A549 (cell line): ENCODE results near the gene ZNF692. TPM values are rescaled to one million over a fixed set of nuclear protein-coding genes. Genes with fewer than 3 reads are reported as not detected.
"Not testable (repeated sequence)": the region's sequence is repeated elsewhere in the genome, so short reads cannot be mapped to it uniquely, and the experiment has no call there.

ENCODE experiments used
- ATAC-seq, 2 experiments: fragments of 200-7000 bp in 1 of 2; fragments of >200 bp in 1 of 2; cut with Nextera tagmentation in 1 of 2; cut with Tn5 transposase in 1 of 2; 3 replicates each; pipeline versions ENCODE4 v1.8.0 to v1.9.1; 2018 to 2020; ENCODE audit warnings: mild to moderate bottlenecking in 1 of 2, moderate library complexity in 1 of 2
- CTCF ChIA-PET: fragments of 300-600 bp; sonication (Branson Sonifier 250); formaldehyde crosslinking; extraction: SDS; loops from one replicate; lab custom pipeline; 2021; ENCODE audit warnings: antibody characterized with exemption, inconsistent platforms; lab: Yijun Ruan, JAX
- POLR2A ChIA-PET: fragments of 350-600 bp; formaldehyde crosslinking; extraction: SDS; loops from one replicate; lab custom pipeline; 2021; ENCODE audit warnings: antibody characterized with exemption, inconsistent platforms; lab: Yijun Ruan, JAX
- DNase-seq, 2 experiments: peaks; one replicate each; pipeline versions ENCODE4 v3.0.0 to v3.0.0-alpha.2; 2011 to 2016; ENCODE audit warnings: low read depth in 1 of 2, low spot score in 1 of 2
- FAIRE-seq: peaks from 2 replicates; lab custom pipeline; 2011; peaks lifted over from hg19 to GRCh38; lab: Jason Lieb, UNC
- H3K27ac ChIP-seq, 2 experiments: fragments of >200 bp; sonication (Bioruptor Twin); formaldehyde crosslinking; 3 replicates each; pipeline ENCODE4 v1.5.1; 2016 to 2017
- H3K4me1 ChIP-seq: fragments of >200 bp; sonication (Bioruptor Twin); formaldehyde crosslinking; 3 replicates; pipeline ENCODE4 v1.6.1; 2016
- H3K4me2 ChIP-seq: fragments of >200 bp; sonication (Bioruptor Twin); formaldehyde crosslinking; 3 replicates; pipeline ENCODE4 v1.6.1; 2016
- H3K4me3 ChIP-seq: fragments of >200 bp; sonication (Bioruptor Twin); formaldehyde crosslinking; 3 replicates; pipeline ENCODE4 v1.5.1; 2016
- H3K9me3 ChIP-seq: fragments of >200 bp; sonication (Bioruptor Twin); formaldehyde crosslinking; 3 replicates; pipeline ENCODE4 v1.6.1; 2016
- CEBPB ChIP-seq, 2 experiments: fragments of >200 bp in 1 of 2; sonication (Bioruptor Twin) in 1 of 2; formaldehyde crosslinking in 1 of 2; IDR thresholded peaks; 2 replicates each; pipeline ENCODE4 v1.6.1; 2012 to 2016
- ESRRA ChIP-seq: fragments of 150-350 bp; IDR thresholded peaks from 2 replicates; pipeline ENCODE4 v1.6.1; 2014; ENCODE audit warnings: mild to moderate bottlenecking, low read length, borderline replicate concordance
- FOSB ChIP-seq: fragments of 250-450 bp; sonication (Bioruptor Pico); IDR thresholded peaks from 2 replicates; pipeline ENCODE4 v1.5.0; 2020; ENCODE audit warnings: mild to moderate bottlenecking, moderate library complexity
- GATA3 ChIP-seq: IDR thresholded peaks from 2 replicates; pipeline ENCODE4 v1.6.1; 2012; ENCODE audit warnings: borderline replicate concordance
- HDAC2 ChIP-seq: fragments of 200-600 bp; sonication (generic); IDR thresholded peaks from 2 replicates; pipeline ENCODE4 v1.6.1; 2016
- HOXA7 ChIP-seq: fragments of 250-450 bp; sonication (Bioruptor Pico); IDR thresholded peaks from 2 replicates; pipeline ENCODE4 v1.5.0; 2020; ENCODE audit warnings: mild to moderate bottlenecking, moderate library complexity
- HOXB13 ChIP-seq: fragments of 250-450 bp; sonication (Bioruptor Pico); IDR thresholded peaks from 2 replicates; pipeline ENCODE4 v1.5.0; 2020; ENCODE audit warnings: low read depth, mild to moderate bottlenecking, moderate library complexity
- HOXB5 ChIP-seq: fragments of 250-450 bp; sonication (Bioruptor Pico); IDR thresholded peaks from 2 replicates; pipeline ENCODE4 v1.5.0; 2020; ENCODE audit warnings: mild to moderate bottlenecking, moderate library complexity
- JUN ChIP-seq, 2 experiments: fragments of >200 bp; sonication (Bioruptor Twin); formaldehyde crosslinking; IDR thresholded peaks; 2 replicates in 1 of 2; 3 replicates in 1 of 2; pipeline ENCODE4 v1.6.1; 2016 to 2017
- JUNB ChIP-seq: fragments of >200 bp; sonication (Bioruptor Twin); formaldehyde crosslinking; IDR thresholded peaks from 2 replicates; pipeline ENCODE4 v1.6.1; 2016
- KDM1A ChIP-seq: fragments of 200-600 bp; sonication (generic); IDR thresholded peaks from 2 replicates; pipeline ENCODE4 v1.6.1; 2016; ENCODE audit warnings: low read depth, mild to moderate bottlenecking
- KDM5A ChIP-seq: fragments of 200-600 bp; sonication (generic); IDR thresholded peaks from 2 replicates; pipeline ENCODE4 v1.6.1; 2016; ENCODE audit warnings: antibody characterized with exemption, mild to moderate bottlenecking
- MAFK ChIP-seq: fragments of 450-650 bp; IDR thresholded peaks from 2 replicates; pipeline ENCODE4 v1.6.1; 2014; ENCODE audit not compliant: partially characterized antibody
- MAZ ChIP-seq: fragments of 150-350 bp; IDR thresholded peaks from 2 replicates; pipeline ENCODE4 v1.6.1; 2014; ENCODE audit warnings: antibody characterized with exemption, low read depth, low read length, borderline replicate concordance
- MYC ChIP-seq: IDR thresholded peaks from 2 replicates; pipeline ENCODE4 v1.6.1; 2012; ENCODE audit warnings: mild to moderate bottlenecking, inconsistent platforms, low read length, improper control_type of control experiment, borderline replicate concordance
- NPAS2 ChIP-seq: fragments of 250-450 bp; sonication (Bioruptor Pico); IDR thresholded peaks from 2 replicates; pipeline ENCODE4 v1.8.0; 2022; ENCODE audit warnings: mild to moderate bottlenecking, moderate library complexity, borderline replicate concordance
- NR3C1 ChIP-seq: fragments of >200 bp; sonication (Bioruptor Twin); formaldehyde crosslinking; IDR thresholded peaks from 3 replicates; pipeline ENCODE4 v1.6.1; 2017
- RFX5 ChIP-seq: fragments of 450-650 bp; IDR thresholded peaks from 2 replicates; pipeline ENCODE4 v1.7.1; 2014; ENCODE audit warnings: antibody characterized with exemption, mild to moderate bottlenecking, moderate library complexity
- SMC3 ChIP-seq: fragments of >200 bp; sonication (Bioruptor Twin); formaldehyde crosslinking; IDR thresholded peaks from 3 replicates; pipeline ENCODE4 v1.6.1; 2018; ENCODE audit warnings: inconsistent platforms
- TFCP2L1 ChIP-seq: fragments of 250-450 bp; sonication (Bioruptor Pico); IDR thresholded peaks from 2 replicates; pipeline ENCODE4 v1.5.0; 2021; ENCODE audit warnings: mild to moderate bottlenecking
- ZNF302 ChIP-seq: fragments of 250-450 bp; sonication (Bioruptor Pico); IDR thresholded peaks from 2 replicates; pipeline ENCODE4 v1.9.0; 2021; ENCODE audit warnings: inconsistent platforms, mild to moderate bottlenecking, moderate library complexity
- ZSCAN20 ChIP-seq: fragments of 250-450 bp; sonication (Bioruptor Pico); IDR thresholded peaks from 2 replicates; pipeline ENCODE4 v1.8.0; 2022; ENCODE audit warnings: mild to moderate bottlenecking, moderate library complexity
- WGBS: methylation state at CpG from one replicate; pipeline ENCODE4 v1.1.6; 2017; ENCODE audit errors: missing lambda C conversion rate; 5-methylcytosine and 5-hydroxymethylcytosine counted together
- polyA plus RNA-seq, 4 experiments: library from polyadenylated mRNA; depleted of rRNA in 3 of 4; stranded (reverse); fragments of >200 nt; fragmentation: RNase III in 1 of 4; extraction: RNeasy Plus Mini Kit Qiagen cat#74134 plus additional on column Dnase treatment in 1 of 4; gene quantifications; 2 replicates in 3 of 4; 3 replicates in 1 of 4; pipeline ENCODE4 v1.2.3, GENCODE V29; 2011 to 2017
- TF ChIP-seq, protein P1 (sequence below): fragments of 150-350 bp; IDR thresholded peaks from 2 replicates; pipeline ENCODE4 v1.6.1; 2014; ENCODE audit warnings: low read depth, mild to moderate bottlenecking, low read length
- TF ChIP-seq, protein P2 (sequence below): fragments of >200 bp; sonication (Bioruptor Twin); formaldehyde crosslinking; IDR thresholded peaks from 2 replicates; pipeline ENCODE4 v1.6.1; 2016
- TF ChIP-seq, protein P3 (sequence below): fragments of 250-450 bp; sonication (Bioruptor Pico); IDR thresholded peaks from 2 replicates; pipeline ENCODE4 v1.5.0; 2021; ENCODE audit warnings: mild to moderate bottlenecking, moderate library complexity, borderline replicate concordance
- TF ChIP-seq, protein P4 (sequence below): IDR thresholded peaks from 2 replicates; pipeline ENCODE4 v1.6.1; 2012
- TF ChIP-seq, protein P5 (sequence below): fragments of 450-650 bp; IDR thresholded peaks from 2 replicates; pipeline ENCODE4 v1.6.1; 2014; ENCODE audit warnings: antibody characterized with exemption

ZNF692 gene
- polyA plus RNA-seq, 2 of the 4 experiments (the other 2 are of a cell fraction) = 19.8 to 46.8 TPM

DNA sequence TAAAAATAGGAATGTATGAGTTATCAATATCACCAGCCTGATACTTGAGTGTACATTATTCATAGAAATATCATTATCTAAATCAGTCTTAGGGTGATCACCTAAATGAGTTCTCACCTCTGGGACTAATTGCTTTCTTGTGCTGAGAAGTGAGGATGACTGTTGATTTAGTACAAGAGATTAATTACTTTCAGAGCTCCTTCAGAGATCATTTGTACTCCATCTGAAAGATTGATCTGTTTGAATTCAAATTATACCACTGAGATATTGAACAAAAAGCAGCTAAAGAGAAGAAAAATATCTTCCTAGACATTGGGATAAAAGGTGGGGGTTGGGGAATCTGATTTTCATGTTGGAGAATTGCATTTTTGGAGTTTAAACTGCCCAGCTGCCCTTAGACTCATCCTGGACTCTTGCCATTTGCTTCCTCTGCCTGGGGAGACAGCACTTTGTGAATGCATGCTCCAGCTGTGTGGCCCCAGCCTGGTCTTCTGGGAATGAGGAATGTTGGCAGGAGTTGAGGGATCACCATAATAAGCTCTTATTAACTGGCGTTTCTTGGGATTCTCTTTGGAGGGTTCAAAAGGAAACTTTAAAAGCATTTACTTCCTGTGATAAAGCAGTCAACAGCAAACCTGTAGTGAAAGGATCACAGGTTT lies 27.5 kb upstream of the ZNF692 start (continued):
- TF ChIP-seq TFCP2L1 (CRISPR knock-in tag) = no peak
- TF ChIP-seq KDM1A = no peak
- TF ChIP-seq, all 56 proteins: peak for 0

DNA sequence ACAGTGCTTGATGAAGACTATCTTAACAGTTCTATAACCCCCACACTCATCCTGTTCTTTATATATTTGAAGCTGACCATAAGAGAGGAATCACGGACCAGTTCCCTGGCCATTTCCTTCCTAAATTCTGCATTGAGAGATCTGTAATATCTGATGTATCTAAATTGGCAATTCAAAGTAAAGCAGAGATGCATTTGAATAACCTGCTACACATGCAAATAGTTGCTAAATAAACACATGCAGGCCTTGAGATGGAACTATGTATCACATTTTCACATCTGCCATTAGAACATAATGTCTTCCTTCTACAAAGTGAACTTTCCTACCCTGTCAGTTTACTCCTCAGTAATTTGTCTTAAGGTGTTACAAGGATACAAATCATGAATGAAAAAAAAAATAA lies 26.8 kb upstream of the ZNF692 start:
- POLR2A ChIA-PET = no interaction called here
- CTCF ChIA-PET = interaction anchor here (0.8 to 2.6 kb wide), 5 partner anchors 12 to 59 kb away, joined by 3 to 11 read pairs (median 4); partner anchors contain the start of genes PGBD2 and SH3BP5L
- no peak overlapping the region for H3K27ac ChIP-seq
- DNase-seq = no peak
- H3K4me3 ChIP-seq = no peak overlapping the region
- 66% methylated on average over 1 of the region's 1 CpG for WGBS
- no peak overlapping the region for H3K4me2 ChIP-seq
- ATAC-seq = no peak
- TF ChIP-seq RFX5 = no peak
- no peak for TF ChIP-seq KDM1A
- no peak for TF ChIP-seq HOXB13
- no peak for TF ChIP-seq NPAS2 (CRISPR knock-in tag)
- TF ChIP-seq, protein P1, sequence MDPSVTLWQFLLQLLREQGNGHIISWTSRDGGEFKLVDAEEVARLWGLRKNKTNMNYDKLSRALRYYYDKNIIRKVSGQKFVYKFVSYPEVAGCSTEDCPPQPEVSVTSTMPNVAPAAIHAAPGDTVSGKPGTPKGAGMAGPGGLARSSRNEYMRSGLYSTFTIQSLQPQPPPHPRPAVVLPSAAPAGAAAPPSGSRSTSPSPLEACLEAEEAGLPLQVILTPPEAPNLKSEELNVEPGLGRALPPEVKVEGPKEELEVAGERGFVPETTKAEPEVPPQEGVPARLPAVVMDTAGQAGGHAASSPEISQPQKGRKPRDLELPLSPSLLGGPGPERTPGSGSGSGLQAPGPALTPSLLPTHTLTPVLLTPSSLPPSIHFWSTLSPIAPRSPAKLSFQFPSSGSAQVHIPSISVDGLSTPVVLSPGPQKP = no peak
- TF ChIP-seq, protein P2, sequence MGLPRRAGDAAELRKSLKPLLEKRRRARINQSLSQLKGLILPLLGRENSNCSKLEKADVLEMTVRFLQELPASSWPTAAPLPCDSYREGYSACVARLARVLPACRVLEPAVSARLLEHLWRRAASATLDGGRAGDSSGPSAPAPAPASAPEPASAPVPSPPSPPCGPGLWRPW = no peak
- no peak for TF ChIP-seq HOXB5 (CRISPR knock-in tag)
- no peak for TF ChIP-seq KDM5A
- no peak for TF ChIP-seq FOSB (CRISPR knock-in tag)
- TF ChIP-seq HOXA7 (CRISPR knock-in tag) = no peak
- no peak for TF ChIP-seq HDAC2
- TF ChIP-seq, protein P3, sequence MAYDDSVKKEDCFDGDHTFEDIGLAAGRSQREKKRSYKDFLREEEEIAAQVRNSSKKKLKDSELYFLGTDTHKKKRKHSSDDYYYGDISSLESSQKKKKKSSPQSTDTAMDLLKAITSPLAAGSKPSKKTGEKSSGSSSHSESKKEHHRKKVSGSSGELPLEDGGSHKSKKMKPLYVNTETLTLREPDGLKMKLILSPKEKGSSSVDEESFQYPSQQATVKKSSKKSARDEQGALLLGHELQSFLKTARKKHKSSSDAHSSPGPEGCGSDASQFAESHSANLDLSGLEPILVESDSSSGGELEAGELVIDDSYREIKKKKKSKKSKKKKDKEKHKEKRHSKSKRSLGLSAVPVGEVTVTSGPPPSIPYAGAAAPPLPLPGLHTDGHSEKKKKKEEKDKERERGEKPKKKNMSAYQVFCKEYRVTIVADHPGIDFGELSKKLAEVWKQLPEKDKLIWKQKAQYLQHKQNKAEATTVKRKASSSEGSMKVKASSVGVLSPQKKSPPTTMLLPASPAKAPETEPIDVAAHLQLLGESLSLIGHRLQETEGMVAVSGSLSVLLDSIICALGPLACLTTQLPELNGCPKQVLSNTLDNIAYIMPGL = no peak
- no peaks in the 10 kb centered on the region for H3K9me3 ChIP-seq
- no peak for FAIRE-seq
- no peaks in the 10 kb centered on the region for H3K4me1 ChIP-seq

DNA sequence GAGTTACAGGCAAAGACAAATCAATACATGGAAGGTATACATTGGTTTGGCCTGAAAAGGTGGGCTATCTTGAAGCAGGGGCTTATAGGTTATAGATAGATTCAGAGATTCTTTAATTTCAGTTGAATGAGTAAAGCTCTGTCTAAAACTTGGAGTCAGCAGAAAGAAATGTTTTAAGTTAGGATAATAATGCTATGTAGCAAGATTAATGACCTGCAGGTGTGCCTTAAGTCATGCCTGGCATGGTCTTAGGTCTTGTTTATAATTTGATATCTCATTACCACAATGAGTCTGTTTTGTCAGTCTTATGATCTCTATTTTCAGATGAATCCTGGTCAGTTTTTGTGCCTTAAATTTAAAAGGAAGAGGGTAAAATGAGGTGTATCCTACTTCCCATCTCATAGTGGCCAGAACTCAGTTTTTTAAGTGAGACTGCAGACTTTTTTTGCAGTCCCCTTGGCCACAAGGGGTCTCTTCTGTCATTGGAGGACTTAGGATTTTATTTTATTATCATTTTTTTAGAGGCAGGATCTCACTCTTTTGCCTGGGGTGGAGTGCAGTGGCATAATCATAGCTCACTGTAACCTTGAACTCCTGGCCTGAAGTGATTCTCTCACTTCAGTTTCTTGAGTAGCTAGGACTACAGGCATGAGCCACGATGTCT lies 25.9 kb upstream of the ZNF692 start:
- H3K9me3 ChIP-seq = no peaks in the 10 kb centered on the region
- H3K4me2 ChIP-seq = no peak overlapping the region
- 2% methylated on average over 1 of the region's 1 CpG for WGBS
- FAIRE-seq (no peak), ATAC-seq (peak in 1 of 2 experiments; percentile 49; a peak in 2 of 6 replicates), DNase-seq (no peak)
- ChIA-PET CTCF (interaction anchor here (0.7 to 2.6 kb wide), 5 partner anchors 13 to 1481 kb away, joined by 3 to 11 read pairs (median 3); partner anchors contain the start of gene PGBD2), POLR2A (no interaction called here)
- no peak overlapping the region for H3K27ac ChIP-seq
- no peak overlapping the region for H3K4me3 ChIP-seq
- H3K4me1 ChIP-seq = no peaks in the 10 kb centered on the region
- TF ChIP-seq, protein P2 = no peak
- TF ChIP-seq ESRRA (no peak), HDAC2 (no peak), KDM5A (no peak), GATA3 (no peak), SMC3 (no peak), JUN (IDR thresholded peaks at IDR 0.05) (no peak), ZNF302 (CRISPR knock-in tag) (no peak), NR3C1 (no peak), ZSCAN20 (CRISPR knock-in tag) (no peak), JUNB (no peak), CEBPB (IDR thresholded peaks at IDR 0.05) (no peak), MYC (no peak), MAZ (no peak), NPAS2 (CRISPR knock-in tag) (no peak), MAFK (no peak)
- TF ChIP-seq, protein P4, sequence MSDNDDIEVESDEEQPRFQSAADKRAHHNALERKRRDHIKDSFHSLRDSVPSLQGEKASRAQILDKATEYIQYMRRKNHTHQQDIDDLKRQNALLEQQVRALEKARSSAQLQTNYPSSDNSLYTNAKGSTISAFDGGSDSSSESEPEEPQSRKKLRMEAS = no peak
- TF ChIP-seq, protein P5, sequence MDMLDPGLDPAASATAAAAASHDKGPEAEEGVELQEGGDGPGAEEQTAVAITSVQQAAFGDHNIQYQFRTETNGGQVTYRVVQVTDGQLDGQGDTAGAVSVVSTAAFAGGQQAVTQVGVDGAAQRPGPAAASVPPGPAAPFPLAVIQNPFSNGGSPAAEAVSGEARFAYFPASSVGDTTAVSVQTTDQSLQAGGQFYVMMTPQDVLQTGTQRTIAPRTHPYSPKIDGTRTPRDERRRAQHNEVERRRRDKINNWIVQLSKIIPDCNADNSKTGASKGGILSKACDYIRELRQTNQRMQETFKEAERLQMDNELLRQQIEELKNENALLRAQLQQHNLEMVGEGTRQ = no peak
- TF ChIP-seq, protein P1 = no peak

DNA sequence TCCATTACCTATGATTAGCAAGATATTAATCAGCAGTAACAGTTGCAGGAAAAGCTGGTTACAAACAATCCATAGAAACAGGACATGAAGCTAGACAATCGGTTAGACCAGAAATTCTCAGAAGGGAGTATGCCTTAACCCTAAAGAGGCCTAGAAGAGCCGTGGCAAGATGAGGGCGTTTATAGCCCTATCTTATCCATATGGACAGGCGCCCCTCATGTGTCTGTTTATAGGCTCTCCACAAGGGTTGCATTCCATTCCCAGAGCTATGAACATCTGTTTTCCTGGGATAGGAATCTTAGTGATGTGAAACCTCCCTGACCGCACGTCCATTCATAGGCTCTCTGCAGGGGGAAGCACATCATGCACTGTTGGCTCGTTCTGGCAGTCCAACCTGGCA lies 23.5 kb upstream of the ZNF692 start:
- ChIA-PET CTCF (interaction anchor here (1.1 kb wide), 1 partner anchor 23 kb away, joined by 3 read pairs; no protein-coding TSS in a partner anchor), POLR2A (interaction anchor here (1.1 kb wide), 1 partner anchor 24 kb away, joined by 3 read pairs; the partner anchor contains the start of gene PGBD2)
- ATAC-seq, H3K27ac ChIP-seq, H3K4me1 ChIP-seq, H3K4me3 ChIP-seq, H3K9me3 ChIP-seq, FAIRE-seq, DNase-seq, H3K4me2 ChIP-seq: not testable (repeated sequence)
- WGBS = 47% methylated on average over 7 of the region's 7 CpGs
